PFSK-1 (cell line): ENCODE measurements around the gene SYNPO.

ENCODE experiments used
- FOXP2 ChIP-seq: optimal IDR thresholded peaks from 2 replicates; pipeline ENCODE3; 2011; ENCODE audit warnings: borderline replicate concordance, control low read depth, inconsistent platforms; ENCODE audit not compliant: insufficient read depth; ENCODE audit errors: extremely low read length, extremely low read depth
- POLR2AphosphoS5 ChIP-seq: IDR thresholded peaks from 2 replicates; pipeline ENCODE4 v1.6.1; 2012; ENCODE audit warnings: low read depth, mild to moderate bottlenecking, control low read depth, low read length, moderate library complexity
- REST ChIP-seq, 2 experiments: IDR thresholded peaks; 2 replicates each; pipeline versions ENCODE4 v1.6.1 to v1.8.0; 2011 to 2012; ENCODE audit warnings: low read depth in 2 of 2, low read length in 2 of 2, control low read depth in 1 of 2, inconsistent platforms in 1 of 2, mild to moderate bottlenecking in 1 of 2, moderate library complexity in 1 of 2; ENCODE audit not compliant: insufficient read depth in 1 of 2
- SIN3A ChIP-seq: IDR thresholded peaks from 2 replicates; pipeline ENCODE4 v1.6.1; 2012; ENCODE audit warnings: mild to moderate bottlenecking, low read length, moderate library complexity, borderline replicate concordance; ENCODE audit not compliant: insufficient read depth
- TAF1 ChIP-seq: IDR thresholded peaks from 2 replicates; pipeline ENCODE4 v1.6.1; 2012; ENCODE audit warnings: low read length, control low read depth, borderline replicate concordance; ENCODE audit not compliant: insufficient read depth

GRCh38 chr5:150706776-150707390, 66.4 kb downstream of the SYNPO start:
- TF ChIP-seq POLR2AphosphoS5 (no peak), SIN3A (no peak), REST (IDR thresholded peaks at IDR 0.05; ENCODE audit: insufficient read depth in 1 of 2, low read depth in 2 of 2, low read length in 2 of 2) (no peak), TAF1 (no peak), FOXP2 (no peak)
